Measurements from ENCODE around the gene FYB2. TPM values are rescaled to one million over a fixed set of nuclear protein-coding genes. Genes with fewer than 3 reads are reported as not detected.

The FYB2 gene
- total RNA-seq, 1 experiment from 2014 or later: 0.48 TPM

DNA sequence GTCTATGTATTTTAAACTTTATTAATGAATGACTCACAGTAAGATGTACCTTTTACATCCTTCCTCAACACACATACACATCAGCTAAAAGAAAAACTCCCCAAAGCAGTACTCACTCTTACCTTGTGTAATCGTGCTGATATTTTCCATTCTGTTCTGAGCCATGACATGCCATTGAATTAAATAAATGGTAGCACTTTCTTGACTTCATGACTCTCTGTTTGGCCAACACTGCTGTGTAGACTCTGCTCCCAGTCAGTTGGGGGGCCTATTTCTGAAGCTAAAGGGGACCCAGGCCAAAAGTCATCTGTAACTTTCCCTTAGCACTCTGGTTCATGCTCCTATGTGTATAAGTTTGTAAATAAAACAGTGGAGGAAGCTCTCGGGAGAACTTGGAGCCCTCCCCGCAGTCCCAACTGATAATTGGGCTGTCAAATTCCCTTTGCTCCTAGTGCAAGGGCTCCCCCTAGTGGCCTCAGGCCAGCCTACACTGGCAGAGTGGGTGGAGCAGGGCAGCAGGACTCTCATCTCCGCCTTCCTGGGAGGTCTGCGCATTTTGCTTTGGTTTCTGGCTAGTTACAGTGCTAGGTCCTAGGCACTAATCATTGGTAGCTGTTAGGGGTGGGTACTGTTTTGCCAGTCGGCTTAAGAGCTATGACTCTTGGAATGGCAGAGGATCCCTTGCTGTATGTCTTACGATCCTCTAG is 1.7 kb upstream of the FYB2 start:
- H3K27me3 Mint-ChIP-seq (ENCODE audit: low read depth): peaks cover 20% of the 10 kb centered on the region
- Histone ChIP-seq H3K4me1 (ENCODE audit: insufficient read depth, low read length) (no peaks in the 10 kb centered on the region), H3K23me2 (ENCODE audit: insufficient read length, low read depth, low read length, poor library complexity, severe bottlenecking) (no peaks in the 10 kb centered on the region), H3K14ac (ENCODE audit: insufficient read depth, low read length) (no peak overlapping the region), H3K23ac (ENCODE audit: insufficient read length, low read depth, low read length) (no peak overlapping the region), H3K4me2 (ENCODE audit: insufficient read depth, insufficient read length, low read length) (no peak overlapping the region), H3K79me1 (ENCODE audit: insufficient read depth, low read depth, low read length, poor library complexity, severe bottlenecking) (no peaks in the 10 kb centered on the region), H2AFZ (ENCODE audit: low read length) (no peak overlapping the region), H3K56ac (ENCODE audit: insufficient read length, low read depth, low read length) (no peak overlapping the region), H4K20me1 (ENCODE audit: control insufficient read depth, insufficient read depth, insufficient read length) (no peaks in the 10 kb centered on the region), H3K4ac (ENCODE audit: low read depth, low read length) (no peak overlapping the region), H3K27me3 (ENCODE audit: insufficient read depth, low read length) (no peaks in the 10 kb centered on the region), H3K18ac (ENCODE audit: insufficient read length, low read depth, low read length) (no peak overlapping the region), H3K9ac (ENCODE audit: extremely low read depth, insufficient read length, low read length) (no peak overlapping the region), H3K27ac (ENCODE audit: insufficient read length, low read depth, low read length) (no peak overlapping the region), H3K9me3 (ENCODE audit: control insufficient read depth, low read depth, low read length) (no peaks in the 10 kb centered on the region), H4K91ac (ENCODE audit: insufficient read length, low read depth, low read length) (no peak overlapping the region), H3K79me2 (ENCODE audit: insufficient read depth, low read length) (no peaks in the 10 kb centered on the region), H4K5ac (ENCODE audit: insufficient read length, low read depth, low read length) (no peak overlapping the region), H4K8ac (replicated peaks; ENCODE audit: insufficient read length, low read depth, low read length) (no peak overlapping the region), H2BK20ac (ENCODE audit: low read depth, low read length, poor library complexity, severe bottlenecking) (no peak overlapping the region), H2AK5ac (ENCODE audit: insufficient read length, low read length) (no peak overlapping the region), H2BK12ac (ENCODE audit: insufficient read length, low read depth, low read length) (no peak overlapping the region), H2BK5ac (ENCODE audit: insufficient read length, low read length) (no peak overlapping the region), H2BK15ac (ENCODE audit: low read depth, low read length) (no peak overlapping the region), H3T11ph (ENCODE audit: low read length) (no peak overlapping the region), H2BK120ac (ENCODE audit: low read depth, low read length, poor library complexity, severe bottlenecking) (no peak overlapping the region)
- DNase-seq: peak; percentile 89
- TF ChIP-seq, protein P1, sequence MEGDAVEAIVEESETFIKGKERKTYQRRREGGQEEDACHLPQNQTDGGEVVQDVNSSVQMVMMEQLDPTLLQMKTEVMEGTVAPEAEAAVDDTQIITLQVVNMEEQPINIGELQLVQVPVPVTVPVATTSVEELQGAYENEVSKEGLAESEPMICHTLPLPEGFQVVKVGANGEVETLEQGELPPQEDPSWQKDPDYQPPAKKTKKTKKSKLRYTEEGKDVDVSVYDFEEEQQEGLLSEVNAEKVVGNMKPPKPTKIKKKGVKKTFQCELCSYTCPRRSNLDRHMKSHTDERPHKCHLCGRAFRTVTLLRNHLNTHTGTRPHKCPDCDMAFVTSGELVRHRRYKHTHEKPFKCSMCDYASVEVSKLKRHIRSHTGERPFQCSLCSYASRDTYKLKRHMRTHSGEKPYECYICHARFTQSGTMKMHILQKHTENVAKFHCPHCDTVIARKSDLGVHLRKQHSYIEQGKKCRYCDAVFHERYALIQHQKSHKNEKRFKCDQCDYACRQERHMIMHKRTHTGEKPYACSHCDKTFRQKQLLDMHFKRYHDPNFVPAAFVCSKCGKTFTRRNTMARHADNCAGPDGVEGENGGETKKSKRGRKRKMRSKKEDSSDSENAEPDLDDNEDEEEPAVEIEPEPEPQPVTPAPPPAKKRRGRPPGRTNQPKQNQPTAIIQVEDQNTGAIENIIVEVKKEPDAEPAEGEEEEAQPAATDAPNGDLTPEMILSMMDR (conservative IDR thresholded peaks at IDR 0.05): peak; percentile 98
- no peak overlapping the region for H3K4me3 Mint-ChIP-seq
- no peaks in the 10 kb centered on the region for H3K9me3 Mint-ChIP-seq
- H3K4me1 Mint-ChIP-seq: peaks cover 34 to 36% of the 10 kb centered on the region in 2 experiments
- WGBS (ENCODE audit: extremely low coverage, insufficient read length, low lambda C conversion rate): no CpG with 5 or more reads among the region's 7 CpGs
- H3K36me3 Mint-ChIP-seq (ENCODE audit: insufficient read depth in 1 of 3, low read depth in 3 of 3): no peaks in the 10 kb centered on the region
- H3K27ac Mint-ChIP-seq: no peak overlapping the region; a peak in 1 of 7 replicates

All from H9 (cell line).